Measurements from ENCODE around the gene CKS1B.

CKS1B gene

GRCh38 chr1:155016231-155016831 is 41.9 kb downstream of the CKS1B start:
- peak in 1 of 5 donors; percentile 43 for DNase-seq

- DNase-seq: peak; percentile 79 to 88 (median 82)
These were observed 42.8 kb downstream of the CKS1B start for GRCh38 chr1:155017041-155017945.

GRCh38 chr1:155017946-155018316 is 43.5 kb downstream of the CKS1B start:
- DNase-seq: no peak

- DNase-seq: no peak
These were observed 44.3 kb downstream of the CKS1B start for GRCh38 chr1:155018617-155019348.

GRCh38 chr1:155019377-155020245 is 45.1 kb downstream of the CKS1B start:
- no peak for DNase-seq

GRCh38 chr1:155022136-155022926 is 47.9 kb downstream of the CKS1B start:
- DNase-seq: no peak

GRCh38 chr1:155022927-155023236 is 48.4 kb downstream of the CKS1B start:
- no peak for DNase-seq

- no peak for DNase-seq
These were observed 49.1 kb downstream of the CKS1B start for GRCh38 chr1:155023627-155024026.

GRCh38 chr1:155024315-155024714 is 49.8 kb downstream of the CKS1B start:
- DNase-seq: no peak

- no peak for DNase-seq
These were observed 51.7 kb downstream of the CKS1B start for GRCh38 chr1:155026154-155026553.

- no peak for DNase-seq
These were observed 52.1 kb downstream of the CKS1B start for GRCh38 chr1:155026588-155026987.
